IMR-90 (cell line): ENCODE data around the gene UBL7. TPM values are rescaled to one million over a fixed set of nuclear protein-coding genes. Genes with fewer than 3 reads are reported as not detected.

Experiments
- ATAC-seq: fragments of 200-7000 bp; cut with Tn5 transposase; 2 replicates; pipeline ENCODE4 v1.9.1; 2020; ENCODE audit warnings: low read depth, mild to moderate bottlenecking, moderate library complexity
- BruUV-seq: library from RNA; stranded (reverse); fragments of 400-500 nt; replicated peaks from 2 replicates; lab custom pipeline; 2021; lab: Mats Ljungman, UMichigan
- CTCF ChIA-PET: fragments of 300-600 bp; formaldehyde crosslinking; extraction: SDS; loops from one replicate; lab custom pipeline; 2021; ENCODE audit warnings: antibody characterized with exemption; lab: Yijun Ruan, JAX
- POLR2A ChIA-PET: fragments of 300-600 bp; sonication (Branson Sonifier 250); formaldehyde crosslinking; loops from one replicate; lab custom pipeline; 2022; ENCODE audit warnings: antibody characterized with exemption; ENCODE audit not compliant: unreplicated experiment; lab: Charles Lee
- DNase-seq: peaks from one replicate; pipeline ENCODE4 v3.0.0; 2013
- H2AFZ ChIP-seq: replicated peaks from 2 replicates; pipeline ENCODE3; 2013; ENCODE audit warnings: low read length, mild to moderate bottlenecking; ENCODE audit not compliant: poor library complexity
- H2AK5ac ChIP-seq: 2 replicates; pipeline ENCODE4 v1.6.1; 2013; ENCODE audit warnings: low read depth, low read length, inconsistent platforms
- H2AK9ac ChIP-seq: replicated peaks from 2 replicates; pipeline ENCODE3; 2013; ENCODE audit warnings: mild to moderate bottlenecking, low read depth, low read length, moderate library complexity; ENCODE audit not compliant: poor library complexity
- H2BK120ac ChIP-seq: 2 replicates; pipeline ENCODE4 v1.6.1; 2013; ENCODE audit warnings: low read depth, low read length, inconsistent platforms
- H2BK15ac ChIP-seq: 3 replicates; pipeline ENCODE4 v1.6.1; 2013; ENCODE audit warnings: low read depth, low read length, inconsistent platforms
- H2BK20ac ChIP-seq: 2 replicates; pipeline ENCODE4 v1.6.1; 2013; ENCODE audit warnings: low read depth, mild to moderate bottlenecking, inconsistent platforms, low read length, moderate library complexity
- H2BK5ac ChIP-seq: 2 replicates; pipeline ENCODE4 v1.6.1; 2013; ENCODE audit warnings: mild to moderate bottlenecking, low read depth, low read length, inconsistent platforms; ENCODE audit not compliant: poor library complexity, severe bottlenecking
- H3K14ac ChIP-seq: replicated peaks from 2 replicates; pipeline ENCODE4 v1.6.1; 2013; ENCODE audit warnings: low read depth, low read length, inconsistent platforms
- H3K18ac ChIP-seq: 2 replicates; pipeline ENCODE4 v1.6.1; 2013; ENCODE audit warnings: low read depth, low read length, control low read depth
- H3K23ac ChIP-seq: 2 replicates; pipeline ENCODE4 v1.6.1; 2013; ENCODE audit warnings: low read depth, low read length, inconsistent platforms
- H3K27ac ChIP-seq: 2 replicates; pipeline ENCODE4 v1.5.1; 2013; ENCODE audit warnings: mild to moderate bottlenecking, control low read depth, low read length; ENCODE audit not compliant: insufficient read depth
- H3K27me3 ChIP-seq: 2 replicates; pipeline ENCODE4 v1.6.1; 2013; ENCODE audit warnings: low read length; ENCODE audit not compliant: control insufficient read depth, insufficient read depth
- H3K36me3 ChIP-seq: 2 replicates; pipeline ENCODE4 v1.6.1; 2013; ENCODE audit warnings: low read length, mixed read lengths; ENCODE audit not compliant: control insufficient read depth, insufficient read depth
- H3K4ac ChIP-seq: 2 replicates; pipeline ENCODE4 v1.6.1; 2013; ENCODE audit warnings: low read depth, low read length, inconsistent platforms
- H3K4me1 ChIP-seq: 2 replicates; pipeline ENCODE4 v1.6.1; 2013; ENCODE audit warnings: low read length, mixed read lengths; ENCODE audit not compliant: control insufficient read depth, insufficient read depth
- H3K4me2 ChIP-seq: 2 replicates; pipeline ENCODE4 v1.6.1; 2013; ENCODE audit warnings: low read depth, mild to moderate bottlenecking, control low read depth, low read length, moderate library complexity
- H3K4me3 ChIP-seq: 2 replicates; pipeline ENCODE4 v1.5.1; 2013; ENCODE audit warnings: low read depth, mild to moderate bottlenecking, control low read depth, low read length, moderate library complexity; ENCODE audit not compliant: insufficient read depth
- H3K56ac ChIP-seq: 2 replicates; pipeline ENCODE4 v1.6.1; 2013; ENCODE audit warnings: low read length, inconsistent platforms; ENCODE audit not compliant: insufficient read depth; ENCODE audit errors: extremely low read depth
- H3K79me1 ChIP-seq, 2 experiments: 2 replicates each; pipeline ENCODE4 v1.6.1; 2013; ENCODE audit warnings: low read length in 2 of 2, inconsistent platforms in 1 of 2, low read depth in 1 of 2
- H3K9ac ChIP-seq: 2 replicates; pipeline ENCODE4 v1.6.1; 2013; ENCODE audit warnings: low read depth, low read length, control low read depth
- H3K9me1 ChIP-seq: 2 replicates; pipeline ENCODE4 v1.6.1; 2013; ENCODE audit warnings: low read length, inconsistent platforms; ENCODE audit not compliant: insufficient read depth
- H3K9me3 ChIP-seq: 2 replicates; pipeline ENCODE4 v1.6.1; 2013; ENCODE audit warnings: low read length; ENCODE audit not compliant: control insufficient read depth, insufficient read depth
- H4K20me1 ChIP-seq: 2 replicates; pipeline ENCODE4 v1.6.1; 2013; ENCODE audit warnings: low read length, inconsistent platforms; ENCODE audit not compliant: insufficient read depth
- H4K5ac ChIP-seq: 2 replicates; pipeline ENCODE4 v1.6.1; 2013; ENCODE audit warnings: mild to moderate bottlenecking, low read depth, low read length, control low read depth
- H4K8ac ChIP-seq, 2 experiments: 2 replicates each; pipeline ENCODE4 v1.6.1; 2013; ENCODE audit warnings: low read depth in 2 of 2, low read length in 2 of 2, control low read depth in 1 of 2, inconsistent platforms in 1 of 2
- H4K91ac ChIP-seq: 2 replicates; pipeline ENCODE4 v1.6.1; 2013; ENCODE audit warnings: low read depth, low read length, inconsistent platforms; ENCODE audit not compliant: insufficient read depth
- BHLHE40 ChIP-seq: fragments of 150-350 bp; IDR thresholded peaks from 2 replicates; pipeline ENCODE4 v1.6.1; 2016; ENCODE audit warnings: mild to moderate bottlenecking, low read depth, low read length
- CEBPB ChIP-seq: IDR thresholded peaks from 2 replicates; pipeline ENCODE4 v1.6.1; 2012; ENCODE audit warnings: low read depth, low read length, improper control_type of control experiment
- CHD1 ChIP-seq: IDR thresholded peaks from 2 replicates; pipeline ENCODE4 v1.6.1; 2012; ENCODE audit warnings: low read depth, low read length, improper control_type of control experiment
- CTCF ChIP-seq: conservative IDR thresholded peaks from 2 replicates; pipeline ENCODE4 v1.5.1; 2012; ENCODE audit warnings: mild to moderate bottlenecking, low read depth, low read length, improper control_type of control experiment
- ELK1 ChIP-seq: fragments of 150-350 bp; IDR thresholded peaks from 2 replicates; pipeline ENCODE4 v1.6.1; 2016; ENCODE audit warnings: low read depth, mild to moderate bottlenecking, low read length, moderate library complexity, borderline replicate concordance
- FOS ChIP-seq: fragments of 150-350 bp; IDR thresholded peaks from 2 replicates; pipeline ENCODE4 v1.6.1; 2016; ENCODE audit warnings: low read depth, low read length
- MAFK ChIP-seq: IDR thresholded peaks from 2 replicates; pipeline ENCODE4 v1.6.1; 2012; ENCODE audit warnings: low read depth, low read length, improper control_type of control experiment
- MAZ ChIP-seq: IDR thresholded peaks from 2 replicates; pipeline ENCODE4 v1.6.1; 2012; ENCODE audit warnings: low read depth, mild to moderate bottlenecking, low read length, improper control_type of control experiment, moderate library complexity, borderline replicate concordance
- MXI1 ChIP-seq: IDR thresholded peaks from 2 replicates; pipeline ENCODE4 v1.6.1; 2012; ENCODE audit warnings: low read depth, mild to moderate bottlenecking, low read length, moderate library complexity, borderline replicate concordance
- NFE2L2 ChIP-seq: fragments of 150-350 bp; IDR thresholded peaks from 2 replicates; pipeline ENCODE4 v1.6.1; 2016; ENCODE audit warnings: low read depth, mild to moderate bottlenecking, low read length
- POLR2A ChIP-seq: IDR thresholded peaks from 2 replicates; pipeline ENCODE4 v1.6.1; 2012; ENCODE audit warnings: mild to moderate bottlenecking, low read depth, low read length
- RAD21 ChIP-seq: IDR thresholded peaks from 2 replicates; pipeline ENCODE4 v1.6.1; 2012; ENCODE audit warnings: low read length, improper control_type of control experiment
- RCOR1 ChIP-seq: IDR thresholded peaks from 2 replicates; pipeline ENCODE4 v1.6.1; 2012; ENCODE audit warnings: mild to moderate bottlenecking, low read length, improper control_type of control experiment; ENCODE audit not compliant: insufficient replicate concordance
- RFX5 ChIP-seq: IDR thresholded peaks from 2 replicates; pipeline ENCODE4 v1.8.0; 2012; ENCODE audit warnings: low read depth, mild to moderate bottlenecking, low read length, moderate library complexity
- SMC3 ChIP-seq: fragments of 150-350 bp; IDR thresholded peaks from 2 replicates; pipeline ENCODE4 v1.6.1; 2016; ENCODE audit warnings: low read depth, mild to moderate bottlenecking, antibody characterized with exemption, low read length, moderate library complexity
- USF2 ChIP-seq: fragments of 150-350 bp; IDR thresholded peaks from 2 replicates; pipeline ENCODE4 v1.6.1; 2017; ENCODE audit warnings: mild to moderate bottlenecking, antibody characterized with exemption, low read length, low read depth
- WGBS, 2 experiments: methylation state at CpG; one replicate each; pipeline versions ENCODE4 v1.1.5 to v1.1.7; 2013; ENCODE audit warnings: missing lambda C conversion rate in 2 of 2; ENCODE audit not compliant: insufficient read length in 1 of 2; ENCODE audit errors: extremely low coverage in 2 of 2; 5-methylcytosine and 5-hydroxymethylcytosine counted together
- dilution Hi-C: fragments of 300-500 bp; cut with HindIII; formaldehyde crosslinking; loops from one replicate; pipeline ENCODE4 v1.14.3; 2018; ENCODE audit warnings: low sequenced_read_pairs; ENCODE audit not compliant: unreplicated experiment
- in situ Hi-C: fragments of 300-500 bp; cut with MboI; formaldehyde crosslinking; loops from 3 replicates; pipeline ENCODE4 v1.14.3; 2019; ENCODE audit warnings: low sequenced_read_pairs, inconsistent platforms, mixed read lengths
- intact Hi-C: fragments of 100-400 bp; cut with micrococcal nuclease; formaldehyde crosslinking; loops from 2 replicates; pipeline ENCODE4 v1.10.0; 2022
- polyA plus RNA-seq, 3 experiments: library from polyadenylated mRNA; depleted of rRNA; stranded (reverse); fragments of >200 nt; gene quantifications; 2 replicates each; pipeline ENCODE4 v1.2.3, GENCODE V29; 2012; ENCODE audit warnings: low replicate concordance in 1 of 3
- total RNA-seq: library from RNA; depleted of rRNA; stranded (reverse); fragments of >200 nt; gene quantifications from 2 replicates; pipeline ENCODE4 v1.2.3, GENCODE V29; 2012

The UBL7 gene
- total and polyA plus RNA-seq, 2 of the 4 experiments (the other 2 are of a cell fraction), result 68.1 to 78.4 TPM

GRCh38 chr15:74488776-74489175 lies 27.8 kb upstream of the UBL7 start:
- ChIA-PET CTCF (no interaction called here), POLR2A (no interaction called here)
- Histone ChIP-seq H2BK20ac (no peak overlapping the region), H2BK120ac (no peak overlapping the region), H3K79me1 (no peaks in the 10 kb centered on the region), H3K14ac (no peak overlapping the region), H3K4ac (no peak overlapping the region), H4K91ac (no peak overlapping the region), H2BK15ac (no peak overlapping the region), H2AFZ (no peak overlapping the region), H3K9me1 (no peaks in the 10 kb centered on the region), H3K4me3 (no peak overlapping the region), H2BK5ac (no peak overlapping the region), H3K9me3 (no peaks in the 10 kb centered on the region), H4K20me1 (no peaks in the 10 kb centered on the region), H3K27me3 (no peaks in the 10 kb centered on the region), H3K18ac (no peak overlapping the region), H4K8ac (no peak overlapping the region), H3K4me2 (no peak overlapping the region), H2AK5ac (no peak overlapping the region), H3K4me1 (no peaks in the 10 kb centered on the region), H3K27ac (no peak overlapping the region), H3K56ac (no peak overlapping the region), H3K23ac (no peak overlapping the region), H3K9ac (no peak overlapping the region), H3K36me3 (no peaks in the 10 kb centered on the region), H4K5ac (no peak overlapping the region), H2AK9ac (no peak overlapping the region)
- WGBS, 2 experiments, result no CpG with 5 or more reads among the region's 1 CpG
- intact Hi-C loops (loop anchor here (1.0 to 2.0 kb wide), 2 partner anchors 106 to 113 kb away; no protein-coding TSS in a partner anchor), dilution Hi-C loops (no loop called here), in situ Hi-C loops (no loop called here)
- DNase-seq, result no peak
- no peak for ATAC-seq
- TF ChIP-seq POLR2A (no peak), CHD1 (no peak), ELK1 (no peak), BHLHE40 (no peak), MXI1 (no peak), RAD21 (no peak), SMC3 (no peak), NFE2L2 (no peak), MAFK (no peak), FOS (no peak), CTCF (no peak), USF2 (no peak), RCOR1 (no peak), RFX5 (no peak), CEBPB (no peak), MAZ (no peak)
- no TSS peak for BruUV-seq
